Ovary (tissue), 3 donors: ENCODE results near the gene ADISSP.

Source experiments
- CTCF ChIP-seq, 3 donors: fragments of 450-650 bp in 2 of 3; fragments of 200-600 bp in 1 of 3; IDR thresholded peaks; one replicate each; pipeline versions ENCODE4 v1.5.1 to v1.8.0; 2016 to 2022; ENCODE audit warnings: antibody characterized with exemption in 3 of 3, mild to moderate bottlenecking in 1 of 3
- POLR2A ChIP-seq: fragments of 450-650 bp; IDR thresholded peaks from one replicate; pipeline ENCODE4 v1.6.1; 2017; ENCODE audit warnings: antibody characterized with exemption, mild to moderate bottlenecking, moderate library complexity
- donor health status: DM: no; HTN: no; CAD: no.

- no peak for TF ChIP-seq POLR2A
- TF ChIP-seq CTCF (IDR thresholded peaks at IDR 0.05), result no peak
Observed at GRCh38 chr20:3721912-3722311, 45.6 kb downstream of the ADISSP start.
